Panc1 (cell line): Measurements from ENCODE around the gene TCHP. TPM values are rescaled to one million over a fixed set of nuclear protein-coding genes. Genes with fewer than 3 reads are reported as not detected.

ENCODE experiments used
- ATAC-seq: fragments of 200-7000 bp; cut with Tn5 transposase; 2 replicates; pipeline ENCODE4 v1.9.1; 2020; ENCODE audit warnings: mild to moderate bottlenecking, moderate library complexity
- BruUV-seq: library from RNA; stranded (reverse); fragments of 400-500 nt; replicated peaks from 2 replicates; lab custom pipeline; 2021; lab: Mats Ljungman, UMichigan
- CTCF ChIA-PET: fragments of 300-600 bp; sonication (Branson Sonifier 250); formaldehyde crosslinking; loops from one replicate; lab custom pipeline; 2022; ENCODE audit warnings: antibody characterized with exemption; lab: Charles Lee
- POLR2A ChIA-PET: fragments of 300-600 bp; sonication (Branson Sonifier 250); formaldehyde crosslinking; loops from one replicate; lab custom pipeline; 2022; ENCODE audit warnings: antibody characterized with exemption; lab: Charles Lee
- DNase-seq: peaks from one replicate; pipeline ENCODE4 v3.0.0-alpha.2; 2010; ENCODE audit warnings: low read depth, low spot score
- H3K27ac ChIP-seq: 2 replicates; pipeline ENCODE4 v1.5.1; 2011; ENCODE audit warnings: mild to moderate bottlenecking, low read length, inconsistent platforms
- H3K27me3 ChIP-seq: fragments of 200-500 bp; sonication (Bioruptor generic); 2 replicates; pipeline ENCODE4 v1.6.0; 2014; ENCODE audit warnings: low read length, inconsistent platforms; ENCODE audit not compliant: control insufficient read depth, insufficient read depth
- H3K36me3 ChIP-seq: fragments of 200-500 bp; sonication (Bioruptor generic); 2 replicates; pipeline ENCODE4 v1.5.1; 2014; ENCODE audit warnings: inconsistent platforms, mild to moderate bottlenecking, low read length, moderate library complexity; ENCODE audit not compliant: control insufficient read depth, insufficient read depth
- H3K4me1 ChIP-seq: 2 replicates; pipeline ENCODE4 v1.5.1; 2011; ENCODE audit warnings: inconsistent platforms, mild to moderate bottlenecking, low read length, moderate library complexity; ENCODE audit not compliant: control insufficient read depth, insufficient read depth
- H3K4me3 ChIP-seq, 2 experiments: 2 replicates each; pipeline ENCODE4 v1.5.1; 2011 to 2012; ENCODE audit warnings: low read depth in 2 of 2, low read length in 2 of 2, mild to moderate bottlenecking in 2 of 2, inconsistent platforms in 1 of 2, moderate library complexity in 1 of 2
- H3K9me3 ChIP-seq: fragments of 200-500 bp; sonication (Bioruptor generic); 2 replicates; pipeline ENCODE4 v1.5.1; 2014; ENCODE audit warnings: low read depth, mild to moderate bottlenecking, inconsistent platforms, low read length, moderate library complexity; ENCODE audit not compliant: control insufficient read depth, insufficient read depth
- POLR2AphosphoS5 ChIP-seq: IDR thresholded peaks from 2 replicates; pipeline ENCODE4 v1.6.1; 2012; ENCODE audit warnings: mild to moderate bottlenecking, low read depth, low read length, moderate library complexity
- SIN3A ChIP-seq: IDR thresholded peaks from 2 replicates; pipeline ENCODE4 v1.6.1; 2012; ENCODE audit warnings: low read depth, mild to moderate bottlenecking, low read length, moderate library complexity, borderline replicate concordance; ENCODE audit not compliant: insufficient read depth
- TCF7L2 ChIP-seq: IDR thresholded peaks from 2 replicates; pipeline ENCODE4 v1.6.1; 2011; ENCODE audit warnings: mild to moderate bottlenecking, low read depth, low read length, inconsistent platforms
- in situ Hi-C: cut with HindIII; loops from 2 replicates; pipeline ENCODE4 v1.10.0; 2016; ENCODE audit warnings: low sequenced_read_pairs, low pct_unique_long_range_greater_than_20kb
- intact Hi-C: fragments of 100-400 bp; cut with micrococcal nuclease; formaldehyde crosslinking; loops from one replicate; pipeline ENCODE4 v1.10.0; 2022; ENCODE audit not compliant: unreplicated experiment
- total RNA-seq: library from RNA; stranded (reverse); gene quantifications from one replicate; pipeline ENCODE4 v1.2.1, GENCODE V29; 2021; ENCODE audit not compliant: unreplicated experiment
- TF ChIP-seq, protein P1 (sequence below): fragments of 450-650 bp; IDR thresholded peaks from 2 replicates; pipeline ENCODE4 v1.5.1; 2017; ENCODE audit warnings: mild to moderate bottlenecking
- TF ChIP-seq, protein P2 (sequence below), 2 experiments: IDR thresholded peaks; 2 replicates each; pipeline ENCODE4 v1.6.1; 2011 to 2012; ENCODE audit warnings: low read depth in 2 of 2, control low read depth in 1 of 2, low read length in 1 of 2, mild to moderate bottlenecking in 1 of 2, moderate library complexity in 1 of 2; ENCODE audit not compliant: insufficient read depth in 1 of 2

Gene TCHP
- total RNA-seq, 1 experiment from 2014 or later: 25.0 TPM

GRCh38 chr12:109878247-109878625, 21.8 kb upstream of the TCHP start:
- intact Hi-C loops: no loop called here
- no peaks in the 10 kb centered on the region for H3K36me3 ChIP-seq
- H3K9me3 ChIP-seq: no peaks in the 10 kb centered on the region
- no TSS peak for BruUV-seq
- no peaks in the 10 kb centered on the region for H3K27me3 ChIP-seq
- ChIA-PET CTCF (no interaction called here), POLR2A (no interaction called here)
- TF ChIP-seq POLR2AphosphoS5: no peak
- H3K27ac ChIP-seq: no peak overlapping the region
- no peak for ATAC-seq
- no peak overlapping the region for H3K4me3 ChIP-seq
- in situ Hi-C loops: no loop called here
- no peak for DNase-seq
- peaks cover 14% of the 10 kb centered on the region for H3K4me1 ChIP-seq

DNA sequence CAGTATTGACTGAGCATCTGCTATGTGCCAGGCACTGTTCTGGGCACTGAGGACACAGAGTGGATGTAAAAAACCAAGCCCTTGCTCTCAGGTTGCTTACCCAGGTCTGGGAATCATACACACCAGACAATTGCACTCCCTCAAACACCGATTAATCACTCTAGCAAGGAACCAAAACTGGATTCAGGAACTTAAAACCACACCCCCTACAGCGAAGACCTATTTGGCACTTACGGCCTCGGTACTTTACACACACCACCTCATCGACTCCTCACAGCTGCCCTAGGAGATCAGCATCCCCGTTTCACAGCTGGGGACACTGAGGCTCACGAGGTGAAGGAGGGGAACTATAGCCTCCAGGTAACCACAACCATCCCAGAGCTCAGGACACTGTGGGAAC, 21.3 kb upstream of the TCHP start:
- no peak for ATAC-seq
- BruUV-seq: no TSS peak
- ChIA-PET POLR2A (no interaction called here), CTCF (no interaction called here)
- in situ Hi-C loops (no loop called here), intact Hi-C loops (no loop called here)
- Histone ChIP-seq H3K4me3 (peak overlapping the region in 1 of 2 experiments; percentile 90; a peak in 2 of 4 replicates), H3K36me3 (no peaks in the 10 kb centered on the region), H3K27ac (no peak overlapping the region), H3K4me1 (peaks cover 14% of the 10 kb centered on the region), H3K9me3 (no peaks in the 10 kb centered on the region), H3K27me3 (no peaks in the 10 kb centered on the region)
- no peak for DNase-seq
- TF ChIP-seq, protein P1, sequence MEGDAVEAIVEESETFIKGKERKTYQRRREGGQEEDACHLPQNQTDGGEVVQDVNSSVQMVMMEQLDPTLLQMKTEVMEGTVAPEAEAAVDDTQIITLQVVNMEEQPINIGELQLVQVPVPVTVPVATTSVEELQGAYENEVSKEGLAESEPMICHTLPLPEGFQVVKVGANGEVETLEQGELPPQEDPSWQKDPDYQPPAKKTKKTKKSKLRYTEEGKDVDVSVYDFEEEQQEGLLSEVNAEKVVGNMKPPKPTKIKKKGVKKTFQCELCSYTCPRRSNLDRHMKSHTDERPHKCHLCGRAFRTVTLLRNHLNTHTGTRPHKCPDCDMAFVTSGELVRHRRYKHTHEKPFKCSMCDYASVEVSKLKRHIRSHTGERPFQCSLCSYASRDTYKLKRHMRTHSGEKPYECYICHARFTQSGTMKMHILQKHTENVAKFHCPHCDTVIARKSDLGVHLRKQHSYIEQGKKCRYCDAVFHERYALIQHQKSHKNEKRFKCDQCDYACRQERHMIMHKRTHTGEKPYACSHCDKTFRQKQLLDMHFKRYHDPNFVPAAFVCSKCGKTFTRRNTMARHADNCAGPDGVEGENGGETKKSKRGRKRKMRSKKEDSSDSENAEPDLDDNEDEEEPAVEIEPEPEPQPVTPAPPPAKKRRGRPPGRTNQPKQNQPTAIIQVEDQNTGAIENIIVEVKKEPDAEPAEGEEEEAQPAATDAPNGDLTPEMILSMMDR: no peak
- TF ChIP-seq SIN3A (no peak), POLR2AphosphoS5 (no peak), TCF7L2 (no peak)
- TF ChIP-seq, protein P2, sequence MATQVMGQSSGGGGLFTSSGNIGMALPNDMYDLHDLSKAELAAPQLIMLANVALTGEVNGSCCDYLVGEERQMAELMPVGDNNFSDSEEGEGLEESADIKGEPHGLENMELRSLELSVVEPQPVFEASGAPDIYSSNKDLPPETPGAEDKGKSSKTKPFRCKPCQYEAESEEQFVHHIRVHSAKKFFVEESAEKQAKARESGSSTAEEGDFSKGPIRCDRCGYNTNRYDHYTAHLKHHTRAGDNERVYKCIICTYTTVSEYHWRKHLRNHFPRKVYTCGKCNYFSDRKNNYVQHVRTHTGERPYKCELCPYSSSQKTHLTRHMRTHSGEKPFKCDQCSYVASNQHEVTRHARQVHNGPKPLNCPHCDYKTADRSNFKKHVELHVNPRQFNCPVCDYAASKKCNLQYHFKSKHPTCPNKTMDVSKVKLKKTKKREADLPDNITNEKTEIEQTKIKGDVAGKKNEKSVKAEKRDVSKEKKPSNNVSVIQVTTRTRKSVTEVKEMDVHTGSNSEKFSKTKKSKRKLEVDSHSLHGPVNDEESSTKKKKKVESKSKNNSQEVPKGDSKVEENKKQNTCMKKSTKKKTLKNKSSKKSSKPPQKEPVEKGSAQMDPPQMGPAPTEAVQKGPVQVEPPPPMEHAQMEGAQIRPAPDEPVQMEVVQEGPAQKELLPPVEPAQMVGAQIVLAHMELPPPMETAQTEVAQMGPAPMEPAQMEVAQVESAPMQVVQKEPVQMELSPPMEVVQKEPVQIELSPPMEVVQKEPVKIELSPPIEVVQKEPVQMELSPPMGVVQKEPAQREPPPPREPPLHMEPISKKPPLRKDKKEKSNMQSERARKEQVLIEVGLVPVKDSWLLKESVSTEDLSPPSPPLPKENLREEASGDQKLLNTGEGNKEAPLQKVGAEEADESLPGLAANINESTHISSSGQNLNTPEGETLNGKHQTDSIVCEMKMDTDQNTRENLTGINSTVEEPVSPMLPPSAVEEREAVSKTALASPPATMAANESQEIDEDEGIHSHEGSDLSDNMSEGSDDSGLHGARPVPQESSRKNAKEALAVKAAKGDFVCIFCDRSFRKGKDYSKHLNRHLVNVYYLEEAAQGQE (IDR thresholded peaks at IDR 0.05; ENCODE audit: insufficient read depth in 1 of 2, low read depth in 2 of 2, low read length in 1 of 2): no peak

GRCh38 chr12:109879351-109880042, 20.6 kb upstream of the TCHP start:
- Histone ChIP-seq H3K9me3 (no peaks in the 10 kb centered on the region), H3K4me3 (peak overlapping the region; percentile 50 to 90), H3K36me3 (no peaks in the 10 kb centered on the region), H3K27ac (peak overlapping the region; percentile 21), H3K27me3 (no peaks in the 10 kb centered on the region), H3K4me1 (peaks cover 14% of the 10 kb centered on the region)
- ATAC-seq (no peak), DNase-seq (no peak)
- TF ChIP-seq TCF7L2: 0 out of 2 replicates have a peak, but pooled peaks have one; percentile 4
- TF ChIP-seq, protein P1: no peak
- no peak for TF ChIP-seq POLR2AphosphoS5
- no peak for TF ChIP-seq SIN3A
- ChIA-PET POLR2A (no interaction called here), CTCF (no interaction called here)
- TSS peak; percentile 76 for BruUV-seq
- in situ Hi-C loops: no loop called here
- intact Hi-C loops: no loop called here
